ENCODE results near the gene CCDC102A.
"Not testable (repeated sequence)": the region's sequence is repeated elsewhere in the genome, so short reads cannot be mapped to it uniquely, and the experiment has no call there.

CCDC102A gene

DNA sequence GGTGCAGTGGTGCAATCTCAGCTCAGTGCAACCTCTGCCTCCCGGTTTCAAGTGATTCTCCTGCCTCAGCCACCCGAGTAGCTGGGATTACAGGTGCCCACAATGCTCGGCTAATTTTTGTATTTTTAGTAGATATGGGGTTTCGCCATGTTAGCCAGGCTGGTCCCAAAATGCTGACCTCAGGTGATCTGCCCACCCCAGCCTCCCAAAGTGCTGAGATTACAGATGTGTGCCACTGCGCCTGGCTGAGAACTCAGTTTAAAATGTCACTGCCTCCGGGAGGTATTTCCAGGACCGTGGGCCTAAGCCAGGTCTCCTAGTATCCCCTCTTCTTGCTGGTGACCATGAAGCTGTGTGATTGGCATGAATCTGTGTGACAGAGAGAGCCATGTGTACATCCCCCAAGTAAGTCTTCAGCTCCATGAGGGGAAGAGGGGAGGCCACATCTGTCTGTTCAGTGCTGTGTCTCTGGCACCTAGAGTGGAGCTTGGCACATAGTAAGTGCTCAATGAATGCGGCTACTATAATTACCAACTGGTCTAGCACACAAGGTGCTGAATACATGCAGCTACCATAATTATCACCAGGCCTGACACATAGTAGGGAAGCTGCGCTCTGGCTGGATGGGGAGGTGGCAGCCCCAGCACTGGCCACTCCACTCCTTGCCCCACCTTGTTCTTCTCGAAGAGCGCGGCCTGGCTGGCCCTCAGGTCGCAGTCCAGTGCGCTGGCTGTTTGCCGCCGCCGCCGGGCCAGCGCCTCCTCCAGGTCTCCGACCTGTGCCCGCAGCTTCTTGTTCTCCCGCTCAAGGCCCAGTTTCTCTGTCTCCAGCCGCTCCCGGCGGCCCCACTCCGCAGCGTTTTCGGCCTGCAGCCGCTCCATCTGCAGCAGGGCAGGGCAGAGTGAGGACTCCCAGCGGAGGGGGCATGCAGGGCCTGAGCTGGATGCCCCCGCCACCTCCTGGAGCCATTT, 18.7 kb downstream of the CCDC102A start:
- DNase-seq = no peak

DNA sequence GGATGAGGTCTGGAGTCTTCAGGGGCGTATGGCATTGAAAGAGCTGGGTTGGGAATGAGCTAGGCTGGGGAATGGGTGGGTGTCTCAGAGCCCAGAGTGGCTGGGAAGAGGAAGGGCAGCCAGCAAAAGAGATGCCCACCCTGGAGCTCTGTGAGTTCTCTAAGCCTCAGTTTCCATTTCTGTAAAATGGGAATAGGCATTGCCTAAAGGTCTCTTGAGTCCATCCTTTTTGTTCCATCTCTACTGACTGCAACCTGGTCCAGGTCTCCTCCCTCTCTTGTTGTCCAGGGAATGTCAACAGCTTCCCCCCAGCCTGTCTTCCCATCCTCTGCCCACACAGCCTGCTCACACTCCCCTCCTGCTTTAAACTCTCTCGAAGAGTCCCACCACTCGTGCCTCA, 19.6 kb downstream of the CCDC102A start:
- DNase-seq = no peak

DNA sequence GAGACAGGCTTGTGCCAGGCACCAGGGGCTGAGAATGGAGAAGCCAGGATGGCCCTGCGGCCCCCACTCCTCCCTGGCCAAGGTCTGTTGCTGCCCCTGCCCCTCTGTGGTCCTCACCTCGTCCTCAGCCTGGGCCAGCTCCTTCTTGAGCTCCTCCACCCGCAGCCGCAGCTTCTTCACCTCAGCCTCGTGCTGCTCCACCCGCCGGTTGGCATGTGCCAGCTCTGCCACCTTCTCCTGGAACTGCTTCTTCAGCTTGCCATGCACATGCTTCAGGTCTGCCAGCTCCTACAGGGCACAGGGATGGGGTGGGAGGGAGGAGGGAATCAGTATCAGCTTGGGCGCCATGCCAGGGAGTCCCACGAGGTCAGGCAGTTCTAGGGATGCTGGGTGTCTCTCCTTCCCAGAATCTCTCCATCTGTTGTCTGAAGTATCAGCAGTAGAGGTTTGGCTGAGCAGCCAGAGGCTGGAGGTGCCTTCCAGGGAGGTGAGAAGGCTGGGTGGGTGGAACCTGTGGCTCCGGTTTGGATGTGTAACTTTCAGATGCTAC, 20.1 kb downstream of the CCDC102A start:
- no peak for DNase-seq

DNA sequence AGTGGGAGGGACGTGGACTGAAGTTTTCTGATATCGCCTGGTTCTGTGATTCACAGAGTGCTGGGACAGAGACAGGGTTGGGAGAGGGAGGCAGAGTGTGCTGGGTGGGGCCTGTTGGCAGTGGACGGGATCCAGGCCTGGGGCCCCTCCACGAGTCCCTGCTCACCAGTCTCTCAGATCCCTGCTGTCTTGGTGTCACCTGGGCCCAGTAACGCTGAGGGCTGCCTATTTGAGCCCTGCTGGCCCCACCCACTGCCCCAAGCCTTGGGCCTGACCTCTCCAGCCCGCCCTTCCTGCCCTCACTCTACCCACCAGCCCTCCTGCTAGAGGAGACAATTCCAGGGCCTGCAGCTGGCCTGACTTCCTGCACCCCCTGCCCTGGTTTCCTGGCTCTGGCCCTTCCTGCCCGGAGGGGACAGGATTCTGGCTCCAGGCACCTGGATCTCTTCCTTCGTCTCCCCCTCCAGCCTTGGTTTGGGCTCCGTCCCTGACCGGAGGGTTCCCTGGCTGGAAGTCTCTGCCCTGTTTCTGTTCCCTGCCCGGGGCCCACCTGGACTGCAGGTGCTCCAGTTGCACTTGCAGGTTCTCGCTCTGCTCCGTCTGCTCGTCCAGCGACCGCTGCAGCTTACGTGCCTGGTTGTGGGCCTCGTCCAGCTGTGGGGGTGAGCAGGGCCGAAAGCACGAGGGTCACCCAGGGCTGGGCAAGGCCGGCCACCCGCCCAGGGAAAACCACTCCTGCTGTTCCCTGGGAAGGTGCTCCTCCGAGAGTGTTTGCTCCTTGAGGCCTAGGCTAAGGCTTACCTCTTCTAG, 21.4 kb downstream of the CCDC102A start:
- DNase-seq = no peak

DNA sequence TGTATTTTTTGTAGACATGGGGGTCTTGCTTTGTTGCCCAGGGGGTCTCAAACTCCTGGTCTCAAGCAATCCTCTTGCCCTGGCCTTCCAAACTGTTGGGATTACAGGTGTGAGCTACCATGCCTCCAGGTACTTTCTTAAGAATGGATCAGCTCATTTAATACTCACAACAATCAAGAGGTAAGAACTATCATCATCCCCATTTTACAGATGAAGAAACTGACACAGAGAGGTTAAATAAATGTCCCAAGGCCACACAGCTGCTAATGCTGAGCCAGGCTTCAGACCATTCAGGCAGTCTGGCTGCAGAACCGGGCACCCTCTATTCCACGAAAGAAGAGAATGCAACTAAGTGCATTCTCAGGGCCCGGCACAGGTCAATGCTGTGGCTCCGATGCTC, 22.0 kb downstream of the CCDC102A start:
- no peak for DNase-seq

DNA sequence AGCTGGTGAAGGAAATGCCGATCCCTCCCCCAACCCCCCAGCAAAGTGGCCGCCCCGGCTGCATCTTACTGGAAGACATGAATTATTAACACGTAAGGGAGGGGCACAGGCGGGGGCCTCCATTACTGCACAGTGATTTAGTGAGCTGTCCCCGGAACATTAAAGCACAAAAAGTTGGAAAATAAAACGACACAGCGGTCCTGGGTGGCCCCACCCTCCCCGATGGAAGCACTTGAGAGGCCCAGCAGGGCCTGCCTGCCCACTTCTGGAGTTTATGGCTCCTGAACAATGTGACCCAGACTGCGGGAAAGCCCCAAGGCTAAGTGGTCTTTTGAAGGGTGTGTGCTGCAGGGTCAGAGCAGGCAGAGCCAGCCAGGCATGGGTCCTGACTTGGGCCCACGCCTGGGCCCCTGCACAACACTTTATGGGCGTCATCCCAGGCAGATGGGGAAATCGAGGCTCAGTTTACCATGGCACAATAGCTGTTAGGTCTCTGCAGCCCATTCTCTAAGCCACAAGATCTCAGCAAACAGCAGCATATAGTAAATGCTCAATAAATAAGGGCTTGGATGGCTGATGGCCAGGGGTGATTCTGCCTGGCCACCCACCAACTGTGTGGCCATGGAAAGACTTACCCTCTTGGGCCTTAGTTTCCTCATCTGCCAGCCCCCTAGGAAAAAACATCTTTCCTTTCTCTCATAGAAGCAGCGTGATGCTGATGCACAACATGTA, 22.8 kb downstream of the CCDC102A start:
- no peak for DNase-seq

DNA sequence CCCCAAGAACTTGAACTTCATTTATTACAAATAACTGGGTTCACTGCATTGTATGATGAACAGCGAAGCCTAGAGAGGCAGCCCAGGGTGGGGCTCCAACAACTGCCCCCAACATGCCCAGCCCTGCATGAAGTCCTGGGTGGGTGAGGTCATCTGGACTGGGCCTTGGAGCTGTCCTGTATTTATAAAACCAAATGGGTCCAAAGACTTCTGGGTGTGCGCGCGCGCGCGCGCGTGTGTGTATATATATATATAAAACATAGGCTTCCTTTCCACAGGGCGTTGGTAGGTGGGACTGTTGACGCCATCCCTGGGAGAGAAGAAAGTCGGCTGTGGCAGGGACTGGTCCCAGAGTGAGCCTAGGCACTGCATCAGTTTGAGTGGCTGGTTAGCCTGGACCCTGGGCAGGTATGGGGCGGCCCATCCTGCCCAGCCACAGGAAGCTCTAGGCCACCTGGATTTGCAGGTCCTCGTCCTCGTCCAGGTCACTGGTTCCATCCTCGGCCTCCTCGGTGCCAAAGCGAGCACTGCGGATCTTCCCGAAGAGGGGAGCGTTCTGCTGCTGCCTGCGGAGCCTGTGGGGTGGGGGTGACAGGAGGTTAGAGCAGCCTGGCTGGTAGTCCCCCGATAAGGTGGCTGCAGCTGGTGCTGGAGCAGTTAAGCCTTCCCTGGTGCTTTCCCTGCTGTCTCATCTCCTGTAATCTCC, 23.9 kb downstream of the CCDC102A start:
- no peak for DNase-seq

DNA sequence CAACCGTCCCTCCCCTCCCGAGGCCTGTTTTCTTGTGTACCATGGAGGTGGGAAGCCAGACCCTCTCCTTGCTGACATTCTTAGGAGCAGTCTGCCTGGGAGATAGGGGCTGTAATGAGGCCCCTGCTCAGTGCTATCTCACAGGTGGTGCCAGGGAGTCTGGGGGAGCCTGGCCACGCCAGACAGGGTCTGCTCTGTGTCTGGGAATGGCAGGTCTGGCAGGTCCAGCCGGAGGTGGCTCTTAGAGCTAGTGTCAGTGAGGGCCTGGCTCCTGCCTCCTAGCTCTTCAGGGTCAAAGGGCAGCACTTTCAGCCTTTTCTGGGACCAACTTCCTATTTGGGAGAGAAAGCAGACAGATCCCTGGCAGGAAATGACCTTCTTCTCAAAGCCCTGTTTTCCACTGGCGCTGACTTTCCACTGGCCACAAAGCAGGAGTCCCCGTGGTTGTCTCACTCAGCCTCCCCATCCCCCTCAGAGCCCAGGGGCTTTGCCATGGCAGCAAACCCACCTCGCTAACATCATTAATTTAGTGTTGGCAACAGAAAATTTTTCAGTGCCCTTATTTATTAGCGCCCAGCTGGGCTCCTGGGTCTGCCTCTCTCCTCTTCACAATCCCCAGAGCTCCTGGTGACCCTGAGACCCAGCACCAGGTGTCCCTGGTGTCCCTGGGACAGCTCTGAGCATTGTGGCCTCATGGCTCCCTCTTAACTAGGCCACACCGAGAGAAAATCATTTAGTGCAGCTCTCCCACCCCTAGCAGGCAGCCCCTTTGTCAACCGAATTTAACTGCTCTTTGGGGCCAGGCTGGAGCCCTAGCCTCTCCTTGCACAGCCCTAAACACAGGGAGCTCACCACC, 26.1 kb downstream of the CCDC102A start:
- no peak for DNase-seq

DNA sequence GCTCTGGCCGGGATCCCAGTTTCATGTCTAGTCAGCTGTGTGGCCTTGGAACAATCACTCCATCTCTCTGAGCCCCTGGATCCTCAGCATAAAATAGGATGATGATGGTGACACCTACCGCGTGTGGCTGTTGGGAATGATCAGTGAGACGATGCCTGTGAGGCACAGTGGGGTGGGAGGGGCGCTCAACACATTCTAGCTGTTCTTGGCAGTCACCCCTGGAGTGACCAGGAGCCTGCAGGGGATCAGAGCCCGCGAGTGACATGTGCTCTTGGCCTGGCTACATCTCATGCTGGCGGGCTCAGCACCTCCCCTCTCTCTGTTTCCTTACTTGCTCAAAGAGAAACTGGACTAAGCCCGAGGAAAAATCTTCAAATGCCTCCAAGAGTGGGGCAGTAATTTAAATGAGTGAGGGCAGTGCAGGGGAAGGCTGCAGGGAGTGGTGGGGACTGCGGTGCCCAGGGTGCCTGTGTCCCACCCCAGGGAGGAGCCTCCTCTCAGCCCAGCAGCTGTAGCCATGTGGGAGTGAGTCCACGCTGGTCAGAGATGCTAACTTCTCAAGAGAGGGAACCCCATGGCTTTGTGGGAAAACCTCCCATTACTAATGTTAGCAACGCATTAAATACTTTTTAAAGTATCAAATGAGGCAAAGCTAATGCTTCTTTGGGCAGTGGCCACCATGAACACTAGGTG, 27.0 kb downstream of the CCDC102A start:
- DNase-seq = no peak

DNA sequence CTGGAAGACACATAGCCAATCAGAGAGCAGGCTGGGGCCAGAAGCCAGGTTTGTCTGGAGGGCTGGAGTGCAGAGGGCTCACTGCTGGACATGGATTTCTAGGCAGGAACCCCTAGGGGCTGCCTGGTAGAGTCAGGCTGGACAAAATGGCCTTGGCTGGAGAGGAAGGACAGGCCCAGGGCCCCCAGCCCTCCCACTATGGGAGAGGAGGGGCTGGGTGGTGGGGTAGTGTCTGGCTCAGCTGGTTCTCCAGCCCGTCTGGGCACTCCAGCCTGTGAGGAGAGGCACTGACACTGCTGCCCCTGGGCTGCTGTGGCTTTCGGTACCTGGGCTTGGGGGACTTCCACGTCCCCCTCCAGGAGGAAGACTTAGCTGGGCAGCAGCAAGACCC, 28.3 kb downstream of the CCDC102A start:
- no peak for DNase-seq

DNA sequence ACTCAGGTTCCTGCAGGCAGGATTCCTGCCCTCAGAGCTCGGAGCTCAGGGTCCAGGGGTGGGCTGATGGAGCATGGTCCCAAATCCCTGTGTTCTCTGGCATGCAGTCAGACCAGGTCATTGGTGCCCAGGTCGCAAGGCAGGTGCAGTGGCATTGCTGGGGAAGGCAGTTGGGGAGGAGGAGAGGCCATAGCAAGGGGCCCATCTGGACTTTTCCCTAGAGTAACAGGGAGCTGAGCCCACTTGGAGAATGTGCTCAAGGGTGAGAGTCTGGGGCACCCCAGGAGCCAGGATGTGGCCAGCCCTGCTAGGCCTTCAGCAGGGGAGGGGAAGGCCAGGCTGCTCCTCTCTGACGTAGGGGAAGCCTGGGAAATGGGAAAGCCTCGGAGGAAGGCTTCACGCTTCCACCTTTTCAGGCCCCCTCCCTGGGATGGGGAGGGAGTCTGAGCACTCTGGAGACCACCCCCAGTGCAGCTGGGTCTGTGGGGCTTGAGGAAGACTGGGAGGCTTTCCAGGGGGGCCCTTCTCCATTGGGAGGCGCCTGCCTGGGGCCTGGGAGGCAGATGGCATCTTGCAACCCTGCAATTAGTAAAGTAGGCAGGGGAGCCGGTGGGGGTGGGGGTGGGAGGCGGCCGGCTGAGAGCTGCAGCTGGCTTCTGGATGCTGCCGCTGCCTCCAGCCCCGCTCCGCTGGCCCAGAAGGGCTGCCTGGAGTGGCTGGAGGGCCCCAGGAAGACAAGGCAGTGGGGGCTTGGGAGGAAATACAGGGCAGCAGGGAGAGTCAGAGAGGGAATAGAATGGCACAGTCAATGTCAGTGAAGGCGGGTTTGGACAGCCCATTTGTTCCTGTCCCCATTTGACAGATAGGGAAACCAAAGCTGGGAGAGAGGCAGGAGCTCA, 29.0 kb downstream of the CCDC102A start:
- DNase-seq = no peak

DNA sequence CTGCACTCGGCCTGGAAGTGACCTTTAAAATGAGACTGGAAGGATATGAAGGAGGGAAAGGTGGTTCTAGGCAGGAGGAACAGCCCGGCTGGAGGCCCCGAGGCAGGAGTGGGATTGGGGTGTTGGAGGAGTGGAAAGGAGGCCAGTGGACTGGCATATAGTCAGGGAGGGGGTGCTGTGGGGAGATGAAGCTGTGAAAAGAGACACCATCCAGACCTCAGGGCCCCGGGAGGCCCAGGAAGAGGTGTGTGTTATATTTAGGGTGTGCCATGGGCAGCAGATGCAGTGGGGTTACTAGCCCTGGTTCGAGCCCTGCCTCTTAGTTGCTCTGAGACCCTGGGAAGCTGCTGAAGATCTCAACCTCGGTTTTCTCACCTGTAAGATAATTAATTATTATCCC, 31.2 kb downstream of the CCDC102A start:
- no peak for DNase-seq

DNA sequence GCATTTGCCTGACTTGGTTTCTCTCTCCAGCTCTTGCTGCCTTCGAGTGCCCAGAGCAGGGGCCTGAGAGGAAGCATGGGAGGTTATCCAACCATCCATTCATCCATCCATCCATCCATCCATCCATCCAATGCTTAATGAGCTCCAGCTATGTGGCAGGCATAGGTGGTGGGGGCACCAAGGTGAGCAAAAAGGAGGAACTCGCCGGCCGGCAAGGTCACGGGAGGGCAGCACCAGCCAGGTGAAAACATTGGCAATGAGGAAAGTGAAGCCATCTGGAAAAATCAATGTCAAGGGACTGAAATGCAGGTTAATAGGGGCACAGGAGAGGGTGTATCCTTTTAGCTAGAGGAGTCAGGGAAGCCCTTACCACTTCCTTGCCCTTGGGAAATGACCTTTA, 31.9 kb downstream of the CCDC102A start:
- DNase-seq = no peak

DNA sequence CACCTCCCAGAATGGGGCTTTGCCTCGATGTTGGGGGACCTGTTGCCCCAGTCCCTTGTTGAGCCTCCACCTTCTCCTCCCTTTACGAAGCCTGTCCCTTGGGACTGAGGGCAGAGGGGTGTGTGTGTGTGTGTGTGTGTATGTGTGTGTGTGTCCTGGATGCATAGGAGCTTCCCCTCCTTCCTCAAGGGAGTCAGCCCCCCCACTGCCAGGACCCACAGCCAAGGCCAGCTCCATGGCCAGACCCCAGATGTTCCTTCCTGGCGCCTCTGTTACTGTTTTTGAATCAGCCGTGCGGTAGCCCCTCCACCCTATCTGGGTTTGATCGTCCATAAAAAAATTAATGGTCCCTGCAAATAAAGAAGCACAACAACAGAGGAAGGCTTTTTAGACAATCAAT, 32.4 kb downstream of the CCDC102A start:
- DNase-seq = no peak

DNA sequence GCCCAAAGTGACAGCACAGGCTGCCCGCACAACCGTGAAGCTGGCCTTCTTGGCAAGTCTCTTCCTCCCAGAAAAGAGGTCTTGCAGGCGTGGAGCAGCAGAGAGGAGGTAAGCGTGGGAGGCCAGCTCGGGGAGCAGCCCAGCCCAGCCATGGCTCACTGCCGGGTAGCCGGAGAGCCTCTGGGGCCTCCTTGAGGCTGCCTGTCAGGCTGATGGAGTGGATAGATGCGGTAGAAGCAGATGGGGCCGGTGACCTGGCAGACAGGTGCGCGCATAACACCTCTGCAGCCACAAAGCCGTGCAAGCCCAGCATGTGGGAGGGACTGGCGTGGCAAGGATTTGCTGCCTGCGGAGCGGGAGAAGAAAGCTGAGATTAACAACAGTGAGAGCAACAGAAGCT, 33.0 kb downstream of the CCDC102A start:
- no peak for DNase-seq

DNA sequence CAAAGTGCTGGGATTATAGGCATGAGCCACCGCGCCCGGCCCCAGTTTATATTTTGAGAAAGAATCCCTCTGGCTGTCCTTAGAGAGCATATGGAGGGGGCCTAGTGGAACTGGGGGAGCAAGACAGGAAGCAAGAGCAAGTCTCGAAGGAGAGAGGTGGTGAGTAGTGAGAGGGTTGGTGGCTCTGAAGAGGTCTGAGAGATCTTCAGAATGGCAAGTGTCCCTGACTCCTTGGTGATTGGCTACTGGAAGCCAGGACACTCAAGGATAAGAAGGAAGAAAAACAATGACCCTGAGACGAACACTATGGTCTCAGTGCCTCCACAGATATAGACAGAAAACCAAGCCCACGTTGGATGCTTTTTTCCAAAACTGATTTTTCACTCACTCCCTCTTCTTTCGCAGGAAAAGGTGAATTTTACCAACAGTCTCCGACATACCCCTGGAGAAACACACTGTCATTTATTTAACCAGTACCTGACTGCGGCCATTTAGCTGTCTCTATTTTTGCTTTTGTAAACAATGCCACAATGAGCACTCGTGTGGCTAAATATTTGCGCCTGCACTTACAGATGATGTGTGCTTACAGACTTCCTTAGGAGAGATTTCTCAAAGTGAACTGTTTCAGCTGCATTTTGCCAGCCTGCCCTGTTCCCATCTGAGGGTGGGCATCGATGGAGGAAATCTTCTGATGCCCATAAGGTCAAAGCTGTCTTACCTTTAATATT, 34.2 kb downstream of the CCDC102A start:
- no peak for DNase-seq

DNA sequence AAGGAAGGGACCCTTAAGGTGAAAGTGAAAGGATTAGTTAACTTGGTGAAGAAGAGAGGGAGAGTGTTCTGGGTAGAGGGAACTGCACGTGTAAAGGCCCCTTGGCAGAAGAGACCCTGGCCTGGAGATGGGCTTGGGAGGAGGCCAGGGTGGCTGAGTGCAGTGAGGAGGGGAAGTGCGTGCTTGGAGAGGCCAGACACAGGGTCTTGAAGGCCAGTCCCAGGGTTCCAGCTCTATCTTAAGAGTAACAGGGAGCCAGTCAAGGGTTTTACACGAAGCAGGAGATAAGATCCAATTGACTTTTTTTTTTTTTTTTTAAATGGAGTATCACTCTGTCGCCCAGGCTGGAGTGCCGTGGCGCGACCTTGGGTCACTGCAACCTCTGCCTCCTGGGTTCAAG, 34.9 kb downstream of the CCDC102A start:
- DNase-seq = no peak

DNA sequence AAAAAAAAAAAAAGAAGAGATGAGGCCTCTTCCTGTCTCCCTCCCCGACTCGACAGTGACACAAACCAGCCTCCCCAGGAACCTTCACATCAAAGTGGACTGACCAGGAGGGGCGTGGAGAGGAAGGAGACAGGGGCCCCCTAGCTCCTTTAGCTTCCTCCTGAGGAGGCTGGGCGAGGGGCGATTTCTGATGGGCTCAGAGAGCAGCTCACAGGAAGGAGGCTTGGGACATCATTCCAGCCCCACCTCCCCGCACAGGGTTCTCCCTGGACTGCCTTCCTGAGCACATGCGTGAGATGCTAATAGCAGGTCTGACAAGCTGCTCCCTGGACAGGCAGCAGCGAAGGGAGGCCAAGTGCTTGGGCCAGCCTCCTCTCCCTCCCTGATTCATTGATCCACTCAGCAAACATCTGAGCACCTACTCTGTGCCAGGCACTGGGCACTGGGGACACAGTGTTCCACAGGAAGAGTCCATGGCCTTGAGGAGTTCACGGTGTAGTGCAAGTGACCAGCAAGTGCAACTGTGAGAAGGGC, 35.7 kb downstream of the CCDC102A start:
- DNase-seq = no peak

DNA sequence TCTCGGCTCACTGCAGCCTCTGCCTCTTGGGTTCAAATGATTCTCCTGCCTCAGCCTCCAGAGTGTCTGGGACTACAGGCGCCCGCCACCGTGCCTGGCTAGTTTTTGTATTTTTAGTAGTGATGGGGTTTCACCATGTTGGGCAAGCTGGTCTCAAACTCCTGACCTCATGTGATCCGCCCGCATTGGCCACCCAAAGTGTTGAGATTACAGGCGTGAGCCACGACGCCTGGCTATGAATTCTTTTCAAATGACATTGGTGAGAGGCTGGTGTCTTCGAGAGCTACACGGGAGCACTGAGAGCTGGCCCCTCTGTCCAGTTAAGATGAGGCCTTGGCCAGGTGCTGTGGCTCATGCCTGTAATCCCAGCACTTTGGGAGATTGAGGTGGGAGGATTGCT, 36.4 kb downstream of the CCDC102A start:
- not testable (repeated sequence) for DNase-seq
